GM21825 (cell line): ENCODE results near the gene REPS1.
"Not testable (repeated sequence)": the region's sequence is repeated elsewhere in the genome, so short reads cannot be mapped to it uniquely, and the experiment has no call there.

ENCODE experiments used
- ATAC-seq: cut with Tn5 transposase; IDR thresholded peaks from one replicate; pipeline ENCODE4 v1.9.1; 2021; ENCODE audit warnings: mild to moderate bottlenecking, moderate library complexity; ENCODE audit not compliant: unreplicated experiment

REPS1 gene

GRCh38 chr6:138987643-138988468 is at the start of gene REPS1:
REPS1 (minus strand) TSS chr6:138988253; CDS start chr6:138987682, 571 bp downstream.
- ATAC-seq = peak; percentile 95

GRCh38 chr6:139037490-139037889 is 49.4 kb upstream of the REPS1 start:
- no peak for ATAC-seq

- ATAC-seq = peak; percentile 47
Observed at GRCh38 chr6:139030228-139030963, 42.3 kb upstream of the REPS1 start.

GRCh38 chr6:139029470-139030227 is 41.6 kb upstream of the REPS1 start:
- peak; percentile 29 for ATAC-seq

GRCh38 chr6:139028658-139029469 is 40.8 kb upstream of the REPS1 start, which contains the start of gene ABRACL:
ABRACL (plus strand) TSS chr6:139028745; CDS start chr6:139034161, 5,416 bp downstream.
- ATAC-seq = peak; percentile 61

- ATAC-seq = no peak
Observed at GRCh38 chr6:139028215-139028657, 40.2 kb upstream of the REPS1 start.

- ATAC-seq = peak; percentile 36
Observed at GRCh38 chr6:139027620-139028182, 39.6 kb upstream of the REPS1 start.

GRCh38 chr6:139025416-139025815 is 37.4 kb upstream of the REPS1 start:
- ATAC-seq = not testable (repeated sequence)

- ATAC-seq = no peak
Observed at GRCh38 chr6:139020689-139021088, 32.6 kb upstream of the REPS1 start.

GRCh38 chr6:139019722-139020121 is 31.7 kb upstream of the REPS1 start:
- no peak for ATAC-seq

- no peak for ATAC-seq
Observed at GRCh38 chr6:139017227-139017626, 29.2 kb upstream of the REPS1 start.

GRCh38 chr6:139016337-139017213 is 28.5 kb upstream of the REPS1 start:
- ATAC-seq = peak; percentile 75

- no peak for ATAC-seq
Observed at GRCh38 chr6:139014945-139015344, 26.9 kb upstream of the REPS1 start.

- no peak for ATAC-seq
Observed at GRCh38 chr6:139013185-139013800, 25.2 kb upstream of the REPS1 start.

- ATAC-seq = no peak
Observed at GRCh38 chr6:139011980-139012379, 23.9 kb upstream of the REPS1 start.

GRCh38 chr6:139010674-139011073 is 22.6 kb upstream of the REPS1 start:
- ATAC-seq = no peak

- ATAC-seq = no peak
Observed at GRCh38 chr6:139008117-139008516, 20.1 kb upstream of the REPS1 start.

- ATAC-seq = no peak
Observed at GRCh38 chr6:139007428-139007827, 19.4 kb upstream of the REPS1 start.

- ATAC-seq = no peak
Observed at GRCh38 chr6:139006477-139006876, 18.4 kb upstream of the REPS1 start.
